Astrocyte of the spinal cord (primary cell): ENCODE data around the gene CLCN3.
A peak's percentile ranks its signal among the peaks of the same experiment; 100 is the strongest.

Source experiments
- DNase-seq: peaks from one replicate; pipeline ENCODE4 v3.0.0; 2011; ENCODE audit warnings: low read depth, low spot score
- H3K4me3 ChIP-seq: 2 replicates; pipeline ENCODE4 v1.5.1; 2011; ENCODE audit warnings: low read depth, mild to moderate bottlenecking, low read length, moderate library complexity
- in situ Hi-C: cut with HindIII; loops from 2 replicates; pipeline ENCODE4 v1.10.0; 2017; ENCODE audit warnings: low sequenced_read_pairs
- TF ChIP-seq, protein P1 (sequence below): IDR thresholded peaks from 2 replicates; pipeline ENCODE4 v1.5.1; 2012; ENCODE audit warnings: low read depth, mild to moderate bottlenecking, low read length, inconsistent platforms

The CLCN3 gene

DNA sequence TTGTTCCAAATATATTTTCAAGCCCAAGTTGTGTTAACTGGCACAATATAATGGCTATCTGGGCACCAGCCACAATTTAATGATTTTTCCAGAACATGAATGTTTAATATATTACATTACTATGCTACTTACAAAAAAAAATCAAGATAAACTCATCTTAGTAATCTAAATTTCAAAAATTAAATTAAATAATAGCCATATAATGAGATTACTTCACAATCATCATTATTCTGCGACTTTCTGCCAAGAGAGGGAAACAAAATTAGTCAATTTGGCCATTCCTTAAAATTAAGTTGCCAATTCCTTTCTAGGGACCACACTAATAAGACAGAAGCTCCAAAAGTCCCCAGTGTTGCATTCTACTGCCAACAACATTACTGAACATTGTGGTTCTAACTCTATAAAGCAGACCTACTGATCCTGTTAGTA lies 15.5 kb upstream of the CLCN3 start:
- TF ChIP-seq, protein P1, sequence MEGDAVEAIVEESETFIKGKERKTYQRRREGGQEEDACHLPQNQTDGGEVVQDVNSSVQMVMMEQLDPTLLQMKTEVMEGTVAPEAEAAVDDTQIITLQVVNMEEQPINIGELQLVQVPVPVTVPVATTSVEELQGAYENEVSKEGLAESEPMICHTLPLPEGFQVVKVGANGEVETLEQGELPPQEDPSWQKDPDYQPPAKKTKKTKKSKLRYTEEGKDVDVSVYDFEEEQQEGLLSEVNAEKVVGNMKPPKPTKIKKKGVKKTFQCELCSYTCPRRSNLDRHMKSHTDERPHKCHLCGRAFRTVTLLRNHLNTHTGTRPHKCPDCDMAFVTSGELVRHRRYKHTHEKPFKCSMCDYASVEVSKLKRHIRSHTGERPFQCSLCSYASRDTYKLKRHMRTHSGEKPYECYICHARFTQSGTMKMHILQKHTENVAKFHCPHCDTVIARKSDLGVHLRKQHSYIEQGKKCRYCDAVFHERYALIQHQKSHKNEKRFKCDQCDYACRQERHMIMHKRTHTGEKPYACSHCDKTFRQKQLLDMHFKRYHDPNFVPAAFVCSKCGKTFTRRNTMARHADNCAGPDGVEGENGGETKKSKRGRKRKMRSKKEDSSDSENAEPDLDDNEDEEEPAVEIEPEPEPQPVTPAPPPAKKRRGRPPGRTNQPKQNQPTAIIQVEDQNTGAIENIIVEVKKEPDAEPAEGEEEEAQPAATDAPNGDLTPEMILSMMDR: no peak

DNA sequence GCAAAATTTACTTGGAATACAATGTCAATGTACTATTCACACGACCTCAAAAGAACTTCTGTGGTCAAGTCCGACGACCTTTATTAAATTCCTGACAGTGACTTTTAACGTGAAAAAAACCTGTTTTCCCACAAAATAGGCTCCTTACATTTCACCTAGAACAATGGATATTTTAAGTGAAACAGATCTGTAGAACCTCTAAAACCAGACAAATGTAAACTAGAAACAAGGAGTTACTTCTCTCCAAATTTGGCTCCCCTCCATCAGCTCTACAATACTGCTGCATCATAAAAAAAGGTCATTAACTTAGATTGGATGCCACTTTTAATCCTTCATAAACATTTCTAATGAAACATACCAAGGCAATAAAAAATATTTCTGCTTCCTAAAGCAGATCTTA lies 9.2 kb upstream of the CLCN3 start:
- in situ Hi-C loops: no loop called here
- TF ChIP-seq, protein P1: no peak

More for the DNA sequence above, 15.5 kb upstream of the CLCN3 start:
- DNase-seq: peak; percentile 9
- H3K4me3 ChIP-seq: no peak overlapping the region
- in situ Hi-C loops: no loop called here

DNA sequence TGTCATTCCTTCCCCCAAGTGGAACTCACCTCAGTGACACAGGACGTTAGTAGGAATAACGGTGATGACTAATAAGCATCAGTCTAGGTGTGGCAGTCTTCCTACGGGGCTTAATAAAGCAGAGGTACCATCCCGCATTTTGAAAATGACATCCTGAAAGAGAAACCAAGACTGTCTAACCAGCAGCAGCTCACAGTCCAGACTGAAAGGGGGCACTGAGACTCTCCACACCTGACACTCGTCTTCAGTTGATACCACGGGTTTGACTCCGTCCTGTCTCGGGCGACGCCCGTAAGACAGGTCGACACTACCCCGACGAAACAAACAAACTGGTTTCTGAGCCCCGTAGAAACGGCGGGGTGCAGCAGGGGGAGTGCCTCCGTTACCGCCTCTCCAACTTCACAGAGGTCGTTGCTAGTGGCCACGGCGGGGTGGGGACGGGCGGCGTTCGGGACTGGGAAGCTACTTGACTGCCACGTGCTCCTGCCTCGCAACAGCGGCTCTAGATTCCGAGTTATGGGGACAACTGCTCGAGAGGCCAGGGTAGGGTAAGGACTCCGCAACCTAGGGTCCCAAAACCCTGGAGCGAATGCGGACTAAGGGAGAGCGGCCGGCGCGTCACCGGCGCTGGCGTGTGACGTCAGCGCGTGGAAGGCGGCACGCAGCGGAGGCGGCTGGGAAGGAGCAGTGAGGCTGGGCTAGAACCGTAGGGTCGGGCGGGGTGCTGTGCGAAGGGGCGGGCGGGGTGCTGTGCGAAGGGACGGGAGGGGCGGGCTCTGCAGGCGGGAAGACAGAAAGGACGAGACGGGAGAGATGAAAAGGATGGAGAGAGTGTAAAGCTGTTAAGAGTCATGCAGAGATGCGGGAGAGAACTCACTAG lies 8.1 kb upstream of the CLCN3 start, which contains the start of gene NEK1:
Gene NEK1, minus strand, starts transcription at position 593 of the 880 bp plus-strand sequence. CDS start 9,953 bp downstream, outside the sequence.
- peak; percentile 92 for DNase-seq
- in situ Hi-C loops: no loop called here
- TF ChIP-seq, protein P1: peak; percentile 2
- H3K4me3 ChIP-seq: peak within 1 kb of the TSS; percentile 92

More for the DNA sequence above, 9.2 kb upstream of the CLCN3 start:
- DNase-seq: peak; percentile 23
- H3K4me3 ChIP-seq: peak overlapping the region; percentile 92

DNA sequence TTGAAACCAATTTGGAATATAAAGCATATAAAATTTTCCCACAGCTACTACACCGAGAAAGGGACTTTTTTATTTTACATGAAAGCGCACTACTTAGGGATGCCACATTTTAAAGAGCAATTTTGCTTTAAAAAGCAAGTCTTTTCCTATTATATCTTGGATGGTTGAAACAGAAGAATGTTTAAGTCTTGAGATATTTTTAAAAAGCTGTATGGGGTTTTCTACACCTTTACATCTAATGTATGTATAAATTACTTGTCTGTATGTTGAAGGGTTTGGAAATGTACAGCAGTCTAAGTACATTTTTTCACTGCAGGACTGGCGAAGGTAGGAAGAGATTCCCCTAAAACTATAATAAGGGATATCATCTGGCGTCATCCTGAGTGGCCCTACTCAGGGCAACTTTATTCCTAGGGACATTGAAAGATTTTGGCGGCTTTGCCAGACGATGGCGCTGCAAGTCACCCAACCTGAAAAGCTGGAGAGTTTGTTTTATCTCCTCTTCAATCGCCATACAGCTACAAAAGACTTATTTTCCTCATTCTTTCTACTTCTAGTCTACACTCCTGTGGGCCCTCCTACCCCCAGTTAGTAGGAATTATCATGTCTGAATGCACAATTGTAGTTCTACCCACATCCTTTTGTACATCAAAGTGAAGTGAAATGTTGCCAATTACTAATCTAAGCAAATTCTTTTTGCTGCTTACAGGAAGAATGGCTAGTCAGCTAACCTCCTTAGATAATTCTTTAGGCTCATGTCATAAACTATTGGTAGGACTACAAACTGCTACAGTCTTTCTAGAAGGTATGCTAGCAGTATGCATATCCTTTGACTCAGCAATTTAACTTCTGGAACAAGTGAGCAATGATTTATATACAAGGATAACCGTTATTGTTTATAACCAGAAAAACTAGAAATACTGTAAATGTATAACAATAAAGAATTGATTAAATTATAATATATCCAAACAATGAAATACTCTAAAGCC lies 7.2 kb upstream of the CLCN3 start:
- peak; percentile 85 for DNase-seq
- in situ Hi-C loops: no loop called here
- TF ChIP-seq, protein P1: peak; percentile 79
- H3K4me3 ChIP-seq: peak overlapping the region; percentile 92

DNA sequence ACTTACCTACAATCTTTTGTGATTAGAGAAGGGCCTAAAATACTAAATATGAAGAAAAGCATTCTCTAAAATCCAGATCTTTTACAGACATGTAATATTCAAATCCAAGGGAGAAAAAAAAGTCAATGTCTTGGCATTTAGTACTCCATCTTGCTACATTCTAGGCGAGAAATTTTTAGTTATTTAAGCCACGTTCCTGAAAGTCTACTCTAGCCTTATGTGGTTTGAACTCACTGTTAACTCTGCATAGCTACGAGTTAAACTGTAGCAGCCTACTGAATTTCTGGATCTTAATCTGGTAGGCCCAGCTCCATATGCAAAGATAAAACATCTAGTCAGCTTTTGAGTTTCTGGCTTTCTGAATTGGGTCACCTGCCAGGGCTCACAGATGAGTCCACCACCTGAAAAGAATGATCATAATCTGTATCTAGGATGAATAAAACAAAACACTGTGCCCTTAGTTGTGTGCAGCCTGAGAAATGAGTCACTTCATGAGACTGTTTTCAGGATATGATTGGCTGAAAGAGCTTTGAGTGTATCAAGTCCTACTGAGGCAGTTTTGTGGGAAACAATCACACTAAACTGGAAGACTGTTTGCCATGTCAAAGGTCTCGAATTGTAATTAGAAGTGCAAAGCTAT lies 4.8 kb upstream of the CLCN3 start:
- H3K4me3 ChIP-seq: no peak overlapping the region
- in situ Hi-C loops: no loop called here
- TF ChIP-seq, protein P1: no peak
- peak; percentile 31 for DNase-seq

DNA sequence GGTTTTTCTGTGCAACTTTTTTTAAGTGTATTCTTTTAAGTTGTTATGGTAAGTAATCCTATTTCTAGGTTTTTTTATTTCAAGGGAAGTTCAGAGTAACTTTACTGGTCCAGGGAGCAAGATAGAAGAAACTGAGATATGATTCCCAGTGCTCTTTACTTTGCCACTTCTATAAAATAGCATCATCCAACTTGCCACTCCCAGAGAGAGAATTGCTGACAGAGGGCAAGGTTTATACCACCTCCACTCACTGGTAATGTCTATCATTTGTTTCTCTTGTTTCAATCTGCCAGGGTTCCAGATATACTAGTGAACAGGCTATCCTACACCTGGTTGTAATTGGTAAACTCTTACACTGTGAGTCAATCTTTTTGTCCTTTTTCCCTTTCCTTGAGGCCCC lies 3.5 kb upstream of the CLCN3 start:
- TF ChIP-seq, protein P1: no peak

More for the DNA sequence above, 3.5 kb upstream of the CLCN3 start:
- H3K4me3 ChIP-seq: no peak overlapping the region
- no peak for DNase-seq
- in situ Hi-C loops: no loop called here
